GM18870 (cell line): ENCODE results near the gene CFAP206.

Experiments
- ATAC-seq: cut with Tn5 transposase; IDR thresholded peaks from one replicate; pipeline ENCODE4 v1.9.1; 2021; ENCODE audit warnings: moderate library complexity; ENCODE audit not compliant: unreplicated experiment

Gene CFAP206

GRCh38 chr6:87407901-87408720 lies at the start of gene CFAP206:
CFAP206 (plus strand) TSS chr6:87407972; CDS start chr6:87409840, 1,868 bp downstream.
- peak; percentile 83 for ATAC-seq

GRCh38 chr6:87364602-87365252 lies 43.0 kb upstream of the CFAP206 start:
- no peak for ATAC-seq

GRCh38 chr6:87366072-87366827 lies 41.5 kb upstream of the CFAP206 start:
- ATAC-seq: no peak

- no peak for ATAC-seq
Observed at GRCh38 chr6:87366899-87367298, 40.9 kb upstream of the CFAP206 start.

- no peak for ATAC-seq
Observed at GRCh38 chr6:87373377-87373776, 34.4 kb upstream of the CFAP206 start.

- no peak for ATAC-seq
Observed at GRCh38 chr6:87375315-87375714, 32.5 kb upstream of the CFAP206 start.

GRCh38 chr6:87376643-87377042 lies 31.1 kb upstream of the CFAP206 start:
- ATAC-seq: no peak

GRCh38 chr6:87378947-87379346 lies 28.8 kb upstream of the CFAP206 start:
- no peak for ATAC-seq

- ATAC-seq: no peak
Observed at GRCh38 chr6:87382861-87383260, 24.9 kb upstream of the CFAP206 start.

- no peak for ATAC-seq
Observed at GRCh38 chr6:87384038-87384437, 23.7 kb upstream of the CFAP206 start.

GRCh38 chr6:87384449-87384848 lies 23.3 kb upstream of the CFAP206 start:
- ATAC-seq: no peak

- ATAC-seq: no peak
Observed at GRCh38 chr6:87391334-87391733, 16.4 kb upstream of the CFAP206 start.

- peak; percentile 68 for ATAC-seq
Observed at GRCh38 chr6:87393026-87393622, 14.6 kb upstream of the CFAP206 start.

GRCh38 chr6:87395431-87395830 lies 12.3 kb upstream of the CFAP206 start:
- ATAC-seq: no peak

- peak; percentile 90 for ATAC-seq
Observed at GRCh38 chr6:87396595-87397392, 11.0 kb upstream of the CFAP206 start.

GRCh38 chr6:87397656-87398055 lies 10.1 kb upstream of the CFAP206 start:
- ATAC-seq: no peak

GRCh38 chr6:87401832-87402231 lies 5.9 kb upstream of the CFAP206 start:
- ATAC-seq: no peak

GRCh38 chr6:87407561-87407900 lies 241 bp upstream of the CFAP206 start:
- ATAC-seq: peak; percentile 4

- peak; percentile 9 for ATAC-seq
Observed at GRCh38 chr6:87408721-87409155, 966 bp downstream of the CFAP206 start.

- no peak for ATAC-seq
Observed at GRCh38 chr6:87419266-87419665, 11.5 kb downstream of the CFAP206 start.
